ENCODE data around the gene PMVK.

PMVK gene

DNA sequence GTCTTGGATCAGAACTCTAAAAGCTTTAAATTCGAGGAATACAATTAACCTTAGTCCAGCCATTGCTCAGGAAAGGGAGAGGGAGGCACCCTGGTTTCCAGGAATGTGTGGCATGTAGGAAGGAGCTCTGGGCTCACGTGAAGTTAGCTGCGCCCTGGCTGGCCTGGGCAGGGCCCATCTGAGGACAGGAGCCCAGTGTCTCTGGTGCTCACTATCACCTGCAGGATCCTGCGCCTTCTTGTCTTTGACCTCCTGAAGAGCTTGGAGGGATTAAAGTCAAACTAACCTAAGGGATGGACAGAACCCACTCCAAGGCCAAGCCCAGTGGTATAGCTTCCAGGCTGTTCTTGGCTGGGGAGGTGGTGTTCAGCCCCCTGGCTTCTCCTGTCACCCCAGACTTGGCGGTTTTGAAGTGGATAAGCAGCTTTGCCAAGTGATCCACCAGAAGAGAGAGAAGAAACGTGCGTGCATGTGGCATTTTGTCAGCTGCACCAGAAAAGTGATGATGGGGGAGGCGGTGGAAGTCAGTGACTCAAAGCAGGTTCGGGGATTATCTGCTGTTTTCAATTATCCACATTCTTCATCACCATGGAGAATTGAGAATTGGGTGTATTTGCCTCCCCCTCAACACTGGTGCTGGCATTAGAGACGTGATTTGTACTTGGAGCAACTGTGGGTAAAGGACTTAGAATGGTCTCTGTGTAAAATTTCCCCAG, 54.5 kb downstream of the PMVK start:
- no peak for DNase-seq (ENCODE audit: low read depth, low spot score)

DNA sequence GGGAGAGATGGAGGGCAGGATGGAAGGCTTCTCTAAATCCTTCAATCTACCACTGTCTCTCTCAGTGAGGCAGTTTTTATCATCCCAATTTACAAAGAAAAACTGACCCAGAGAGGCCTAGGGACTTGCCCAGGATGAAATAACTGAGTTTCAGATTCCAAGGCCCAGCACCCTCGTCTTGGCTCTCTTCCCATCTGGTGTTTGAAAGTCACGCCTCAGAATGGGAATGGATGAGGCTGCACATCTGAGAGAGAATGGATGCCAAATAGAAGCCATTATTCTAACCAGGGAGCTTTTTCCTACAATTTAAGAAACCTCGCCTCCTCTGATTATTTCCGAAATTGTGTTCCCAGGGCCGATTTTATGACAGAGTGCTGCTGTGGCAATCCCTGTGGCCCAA, 55.8 kb downstream of the PMVK start:
- no peak for DNase-seq (ENCODE audit: low read depth, low spot score)

DNA sequence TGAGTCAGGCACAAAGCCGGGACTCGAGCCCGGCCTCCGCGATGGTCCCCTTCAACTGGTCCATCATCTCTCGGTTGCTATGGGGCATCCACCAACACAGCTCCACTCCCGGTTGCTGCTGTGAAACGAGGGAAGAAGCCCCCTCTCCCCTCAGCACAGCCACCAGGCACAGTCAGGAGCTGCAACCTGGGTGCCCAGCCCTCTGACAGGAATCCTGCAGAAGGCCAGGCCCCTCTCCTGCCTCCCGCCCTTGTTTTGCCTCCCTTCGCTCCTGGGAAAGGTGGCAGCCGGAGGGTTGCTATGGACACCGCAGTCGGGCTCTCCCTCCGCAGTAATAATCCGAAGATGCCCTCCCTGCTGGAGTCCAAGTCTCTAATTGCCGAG, 57.5 kb downstream of the PMVK start:
- no peak for DNase-seq (ENCODE audit: low read depth, low spot score)

DNA sequence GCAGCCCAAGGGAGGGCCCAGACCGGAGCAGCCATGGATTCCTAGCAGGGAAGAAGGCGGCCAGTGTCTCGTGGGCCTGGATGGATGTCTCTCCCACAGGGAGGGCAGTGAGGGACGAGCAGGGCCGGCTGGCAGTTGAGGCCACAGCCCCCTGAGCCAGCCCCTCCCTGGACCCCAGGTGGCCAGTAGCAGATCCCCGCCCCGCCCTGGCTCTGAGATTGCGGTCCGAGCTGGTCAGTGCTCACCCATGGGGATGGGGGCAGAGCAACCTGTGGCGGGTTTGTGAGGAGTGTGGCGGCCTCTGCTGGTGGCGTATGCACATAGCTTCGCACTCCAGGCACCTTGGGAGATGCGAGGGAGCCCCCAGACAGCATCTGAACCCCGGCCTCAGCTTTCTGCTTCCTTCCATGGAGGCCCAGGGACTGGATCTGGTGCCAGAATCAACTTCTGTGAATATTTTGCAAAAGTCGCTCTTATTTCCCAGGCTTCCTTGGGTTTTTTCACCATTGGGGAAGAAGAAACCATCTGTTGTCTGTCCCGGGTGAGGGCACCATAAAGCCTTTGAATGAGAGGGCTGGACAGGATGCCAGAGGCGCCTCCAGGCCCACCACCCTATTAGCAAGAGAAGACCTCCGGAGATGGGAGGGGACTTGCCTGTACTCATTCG, 58.0 kb downstream of the PMVK start:
- DNase-seq (ENCODE audit: low read depth, low spot score), result peak; percentile 47

DNA sequence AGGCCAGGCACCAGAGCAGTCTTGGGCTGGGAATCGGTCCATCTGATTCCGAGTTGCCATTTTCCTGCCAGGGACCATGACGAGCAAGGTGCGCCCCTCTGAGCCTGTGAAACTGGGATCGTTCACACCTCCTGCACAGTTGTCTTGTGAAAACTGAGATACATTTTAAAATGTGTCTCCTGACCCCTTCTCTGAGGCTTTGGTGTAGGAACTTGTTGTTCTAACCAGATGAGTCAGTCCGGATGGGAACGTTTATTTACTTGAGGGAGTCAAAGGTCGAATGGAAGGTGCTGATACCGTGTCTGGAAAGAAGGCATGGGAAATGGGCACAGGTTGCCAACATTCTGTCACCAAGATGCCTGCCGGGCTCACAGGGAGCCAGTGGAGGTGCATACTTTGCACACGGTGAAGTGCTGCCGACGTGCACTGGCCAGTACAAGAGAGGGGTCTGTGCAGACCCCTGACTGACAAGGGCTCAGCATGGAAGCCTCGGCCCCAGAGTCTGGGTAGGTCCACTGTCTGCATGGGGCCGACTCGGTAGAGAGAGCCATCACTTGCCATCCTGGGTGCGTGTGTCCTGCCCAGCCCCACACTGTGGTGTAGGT, 59.0 kb downstream of the PMVK start:
- no peak for DNase-seq (ENCODE audit: low read depth, low spot score)

DNA sequence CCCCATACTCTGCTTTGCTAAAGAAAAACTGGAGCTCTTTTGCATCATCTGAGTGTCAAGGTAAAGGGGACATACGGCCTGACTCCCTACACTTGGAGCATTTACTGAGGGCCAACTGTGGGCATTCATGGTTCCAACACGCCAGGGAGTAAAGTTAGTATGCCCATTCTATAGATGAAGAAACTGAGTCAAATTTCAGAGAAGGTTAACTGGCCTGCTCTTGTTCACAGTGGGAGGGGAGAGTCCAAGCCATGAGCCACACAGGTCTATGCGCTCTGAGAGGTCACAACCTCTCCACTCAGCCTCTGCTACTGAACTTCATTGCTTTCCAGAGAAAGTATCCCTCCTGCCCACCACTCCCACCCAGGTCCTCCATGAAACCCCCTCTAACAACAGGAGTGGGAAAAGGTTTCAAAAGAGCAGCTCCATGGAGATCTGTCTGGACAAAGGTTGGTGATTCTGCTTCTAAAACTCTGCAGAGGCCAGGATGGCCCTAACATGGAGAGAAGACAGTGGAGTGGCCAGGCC, 59.6 kb downstream of the PMVK start:
- no peak for DNase-seq (ENCODE audit: low read depth, low spot score)
